HepG2 (cell line): ENCODE data around the gene UTP11. TPM values are rescaled to one million over a fixed set of nuclear protein-coding genes. Genes with fewer than 3 reads are reported as not detected.

Experiments
- ATAC-seq: fragments of 200-7000 bp; cut with Tn5 transposase; 3 replicates; pipeline ENCODE4 v1.9.1; 2020; ENCODE audit warnings: mild to moderate bottlenecking, moderate library complexity
- BruUV-seq: library from RNA; stranded (reverse); fragments of 400-500 nt; replicated peaks from 2 replicates; lab custom pipeline; 2021; lab: Mats Ljungman, UMichigan
- CTCF ChIA-PET: fragments of 300-600 bp; formaldehyde crosslinking; extraction: SDS; loops from one replicate; lab custom pipeline; 2021; ENCODE audit warnings: low total read pairs, inconsistent platforms, low intra/inter-chr PET ratio; lab: Yijun Ruan, JAX
- POLR2A ChIA-PET: fragments of 350-600 bp; sonication (Branson Sonifier 250); formaldehyde crosslinking; loops from one replicate; lab custom pipeline; 2020; ENCODE audit warnings: antibody characterized with exemption, inconsistent platforms; lab: Yijun Ruan, JAX
- DNase-seq: peaks from one replicate; pipeline ENCODE4 v3.0.0-alpha.2; 2015; ENCODE audit warnings: low spot score
- FAIRE-seq: peaks from 3 replicates; lab custom pipeline; 2011; peaks lifted over from hg19 to GRCh38; lab: Jason Lieb, UNC
- H2AFZ ChIP-seq: one replicate; pipeline ENCODE4 v1.6.1; 2011; ENCODE audit warnings: low read length, inconsistent platforms
- H3K27ac ChIP-seq: fragments of 300-600 bp; 3 replicates; pipeline ENCODE4 v1.8.0; 2011; ENCODE audit warnings: mixed run types, mild to moderate bottlenecking, mixed read lengths, low read length, inconsistent platforms; ENCODE audit not compliant: insufficient read depth; ENCODE audit errors: extremely low read length
- H3K27me3 ChIP-seq, 2 experiments: fragments of 200-600 bp in 1 of 2; 2 replicates in 1 of 2; 3 replicates in 1 of 2; pipeline versions ENCODE4 v1.6.0 to v1.8.0; 2011; ENCODE audit warnings: low read length in 2 of 2, mild to moderate bottlenecking in 2 of 2, moderate library complexity in 2 of 2, inconsistent platforms in 1 of 2; ENCODE audit not compliant: insufficient read depth in 2 of 2, control insufficient read depth in 1 of 2
- H3K36me3 ChIP-seq, 2 experiments: fragments of 200-600 bp in 1 of 2; replicated peaks in 1 of 2; 2 replicates in 1 of 2; 3 replicates in 1 of 2; pipeline versions ENCODE4 v1.5.1 to v1.8.0; 2011; ENCODE audit warnings: low read length in 2 of 2, inconsistent platforms in 1 of 2; ENCODE audit not compliant: insufficient read depth in 2 of 2, control insufficient read depth in 1 of 2
- H3K4me1 ChIP-seq: 2 replicates; pipeline ENCODE4 v1.5.1; 2012; ENCODE audit warnings: low read length, inconsistent platforms; ENCODE audit not compliant: insufficient read depth
- H3K4me2 ChIP-seq: 2 replicates; pipeline ENCODE4 v1.6.0; 2011; ENCODE audit warnings: low read depth, low read length, inconsistent platforms
- H3K4me3 ChIP-seq, 3 experiments: fragments of 200-600 bp in 1 of 3; sonication (generic), shearing (Covaris generic) in 1 of 3; replicated peaks in 1 of 3; 2 replicates each; pipeline ENCODE4 v1.5.1; 2011 to 2016; ENCODE audit warnings: low read length in 3 of 3, inconsistent platforms in 2 of 3, low read depth in 2 of 3, mild to moderate bottlenecking in 2 of 3, control low read depth in 1 of 3, mixed read lengths in 1 of 3; ENCODE audit not compliant: insufficient read depth in 1 of 3
- H3K79me2 ChIP-seq: one replicate; pipeline ENCODE4 v1.6.1; 2011; ENCODE audit warnings: low read length, inconsistent platforms; ENCODE audit not compliant: insufficient read depth
- H3K9ac ChIP-seq: 2 replicates; pipeline ENCODE4 v1.6.0; 2011; ENCODE audit warnings: mild to moderate bottlenecking, low read depth, low read length, inconsistent platforms; ENCODE audit not compliant: insufficient read depth
- H3K9me3 ChIP-seq: 2 replicates; pipeline ENCODE4 v1.5.1; 2012; ENCODE audit warnings: mild to moderate bottlenecking, low read length
- H4K20me1 ChIP-seq: 2 replicates; pipeline ENCODE4 v1.6.0; 2011; ENCODE audit warnings: inconsistent platforms, mild to moderate bottlenecking, low read length, moderate library complexity; ENCODE audit not compliant: insufficient read depth
- CBX2 ChIP-seq, 2 experiments: fragments of 200-600 bp in 1 of 2; sonication (generic); formaldehyde crosslinking in 1 of 2; IDR thresholded peaks; 2 replicates each; pipeline versions ENCODE4 v1.7.0 to v1.8.1; 2018 to 2022; ENCODE audit warnings: low read depth in 2 of 2, low read length in 1 of 2, mild to moderate bottlenecking in 1 of 2, missing genetic modification reagents in 1 of 2
- EZH2 ChIP-seq: conservative IDR thresholded peaks from 2 replicates; pipeline ENCODE4 v1.6.1; 2012; ENCODE audit warnings: mild to moderate bottlenecking, low read depth, low read length, moderate library complexity
- WGBS: methylation state at CpG from one replicate; pipeline ENCODE4 v1.1.6; 2017; ENCODE audit warnings: low lambda C conversion rate; 5-methylcytosine and 5-hydroxymethylcytosine counted together
- in situ Hi-C: cut with HindIII; loops from 2 replicates; pipeline ENCODE4 v1.10.0; 2017; ENCODE audit warnings: low pct_unique_long_range_greater_than_20kb; ENCODE audit not compliant: extremely low pct_ligation_motif_present
- intact Hi-C: fragments of 100-400 bp; cut with micrococcal nuclease; formaldehyde crosslinking; loops from one replicate; pipeline ENCODE4 v1.10.0; 2022; ENCODE audit not compliant: unreplicated experiment
- polyA plus RNA-seq, 8 experiments: library from polyadenylated mRNA; depleted of rRNA in 3 of 8; stranded (reverse) in 7 of 8; unstranded in 1 of 8; fragments of >200 nt; fragmentation: Illumina TruSeq in 4 of 8; extraction: Trizol in 4 of 8; gene quantifications; 2 replicates each; pipeline versions ENCODE4 v1.2.1 to v1.2.3, GENCODE V29; 2011 to 2016; ENCODE audit warnings: low read depth in 4 of 8, missing spikeins in 1 of 8, mixed read lengths in 1 of 8; ENCODE audit not compliant: insufficient read depth in 1 of 8
- total RNA-seq, 5 experiments: library from RNA; depleted of rRNA; stranded (reverse); fragments of >200 nt; fragmentation: Illumina TruSeq; extraction: Trizol; gene quantifications; 2 replicates each; pipeline ENCODE4 v1.2.3, GENCODE V29; 2016; ENCODE audit warnings: low read depth in 1 of 5
- TF ChIP-seq, protein P1 (sequence below): sonication (generic); formaldehyde crosslinking; IDR thresholded peaks from 2 replicates; pipeline ENCODE4 v1.5.0; 2020; ENCODE audit warnings: missing genetic modification reagents

Gene UTP11
- total and polyA plus RNA-seq, 2 of the 13 experiments (the other 11 are each of a cell fraction or from before 2014, with no cell fraction given) = 13.5 to 44.8 TPM

DNA sequence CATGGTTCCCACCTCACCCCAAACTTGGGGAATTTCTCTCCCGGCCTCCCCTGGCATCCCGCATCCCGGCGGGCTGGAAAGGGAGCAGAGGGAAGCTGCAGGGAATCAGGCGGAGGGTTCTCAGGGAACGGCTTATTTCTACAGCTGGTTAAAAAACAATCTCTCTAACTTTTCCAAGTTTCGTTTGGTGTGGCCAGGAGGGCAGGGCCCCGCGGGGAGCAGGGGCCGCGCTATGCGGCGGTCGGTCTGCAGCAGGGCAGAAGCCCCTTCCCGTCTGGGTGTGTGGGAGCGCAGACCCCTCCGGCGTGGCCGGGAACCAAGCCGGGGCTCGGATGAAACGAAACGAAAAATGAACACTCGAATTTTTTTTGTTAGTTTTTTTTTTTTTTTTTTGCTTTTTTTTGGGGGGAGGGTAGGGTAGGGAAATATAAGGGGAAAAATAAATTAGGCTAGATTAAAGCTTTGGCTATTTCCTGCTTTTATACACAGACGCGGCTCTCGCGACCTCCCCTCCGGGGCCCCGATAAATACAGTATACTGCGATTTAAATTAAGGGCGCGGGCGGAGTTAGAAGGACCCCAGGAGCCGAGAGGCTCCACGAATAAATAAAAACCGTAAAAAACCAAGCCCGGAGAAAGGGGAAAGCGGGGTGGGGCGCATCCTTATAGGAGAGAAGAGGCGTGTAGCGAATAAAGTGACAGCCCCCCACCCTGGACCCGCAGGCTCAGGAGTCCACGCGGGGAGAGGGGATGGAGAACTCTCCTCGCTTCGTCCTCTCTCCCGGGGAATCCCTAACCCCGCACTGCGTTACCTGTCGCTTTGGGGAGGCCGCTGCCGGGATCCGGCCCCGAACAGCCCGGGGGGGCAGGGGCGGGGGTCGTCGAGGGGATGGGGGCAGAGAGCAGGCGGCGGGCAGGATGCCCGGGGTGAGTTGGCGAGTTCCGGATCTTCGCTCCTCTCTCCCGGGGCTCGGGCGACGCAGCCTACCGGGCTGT is 32.0 kb downstream of the UTP11 start:
- 34% methylated on average over 58 of the region's 70 CpGs for WGBS
- in situ Hi-C loops = loop anchor here (5.0 kb wide), 1 partner anchor 773 kb away; no protein-coding TSS in a partner anchor
- no peak for DNase-seq
- no peaks in the 10 kb centered on the region for H3K79me2 ChIP-seq
- no peak overlapping the region for H3K4me2 ChIP-seq
- BruUV-seq = no TSS peak
- H3K4me3 ChIP-seq = no peak overlapping the region
- no peak for FAIRE-seq
- POLR2A ChIA-PET = no interaction called here
- 0 out of 2 replicates have a peak, but pooled peaks cover 2% of the 10 kb centered on the region for H4K20me1 ChIP-seq
- intact Hi-C loops = no loop called here
- CTCF ChIA-PET = no interaction called here
- no peaks in the 10 kb centered on the region for H3K36me3 ChIP-seq
- no peak for ATAC-seq
- H3K27me3 ChIP-seq = peaks cover 15 to 79% of the 10 kb centered on the region in 2 experiments
- H3K9ac ChIP-seq = no peak overlapping the region
- TF ChIP-seq CBX2 (IDR thresholded peaks at IDR 0.05; ENCODE audit: low read depth, low read length) (peak; percentile 72; the same call in 1 of the 2 replicates), CBX2 (CRISPR knock-in tag; IDR thresholded peaks at IDR 0.05; ENCODE audit: low read depth) (no peak), EZH2 (peak; percentile 59)
- TF ChIP-seq, protein P1, sequence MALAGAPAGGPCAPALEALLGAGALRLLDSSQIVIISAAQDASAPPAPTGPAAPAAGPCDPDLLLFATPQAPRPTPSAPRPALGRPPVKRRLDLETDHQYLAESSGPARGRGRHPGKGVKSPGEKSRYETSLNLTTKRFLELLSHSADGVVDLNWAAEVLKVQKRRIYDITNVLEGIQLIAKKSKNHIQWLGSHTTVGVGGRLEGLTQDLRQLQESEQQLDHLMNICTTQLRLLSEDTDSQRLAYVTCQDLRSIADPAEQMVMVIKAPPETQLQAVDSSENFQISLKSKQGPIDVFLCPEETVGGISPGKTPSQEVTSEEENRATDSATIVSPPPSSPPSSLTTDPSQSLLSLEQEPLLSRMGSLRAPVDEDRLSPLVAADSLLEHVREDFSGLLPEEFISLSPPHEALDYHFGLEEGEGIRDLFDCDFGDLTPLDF (CRISPR knock-in tag) = no peak
- H3K4me1 ChIP-seq = peaks cover 12% of the 10 kb centered on the region
- no peak overlapping the region for H2AFZ ChIP-seq
- H3K9me3 ChIP-seq = no peaks in the 10 kb centered on the region
- no peak overlapping the region for H3K27ac ChIP-seq
